ENCODE data around the gene SPEM3.

SPEM3 gene

GRCh38 chr17:7428557-7428956 is at the start of gene SPEM3:
TSS of gene SPEM3 (plus strand) at chr17:7428857. CDS start at chr17:7428903, 46 bp downstream.
- TF ChIP-seq CTCF (IDR thresholded peaks at IDR 0.05; ENCODE audit: extremely low read depth, insufficient read depth, missing control alignments), result no peak
- no peak for DNase-seq (ENCODE audit: low spot score)
- in situ Hi-C loops (cut with MboI; ENCODE audit: low pct_unique_long_range_greater_than_20kb, low sequenced_read_pairs, unreplicated experiment), result no loop called here

- no peak for DNase-seq (ENCODE audit: low spot score)
- no peak for TF ChIP-seq CTCF (IDR thresholded peaks at IDR 0.05; ENCODE audit: extremely low read depth, insufficient read depth, missing control alignments)
- in situ Hi-C loops (cut with MboI; ENCODE audit: low pct_unique_long_range_greater_than_20kb, low sequenced_read_pairs, unreplicated experiment), result no loop called here
These were observed 49.5 kb upstream of the SPEM3 start for GRCh38 chr17:7379134-7379533.

GRCh38 chr17:7380321-7380720 is 48.3 kb upstream of the SPEM3 start:
- in situ Hi-C loops (cut with MboI; ENCODE audit: low pct_unique_long_range_greater_than_20kb, low sequenced_read_pairs, unreplicated experiment), result no loop called here
- no peak for TF ChIP-seq CTCF (IDR thresholded peaks at IDR 0.05; ENCODE audit: extremely low read depth, insufficient read depth, missing control alignments)
- DNase-seq (ENCODE audit: low spot score), result no peak

- no peak for DNase-seq (ENCODE audit: low spot score)
- no peak for TF ChIP-seq CTCF (IDR thresholded peaks at IDR 0.05; ENCODE audit: extremely low read depth, insufficient read depth, missing control alignments)
- in situ Hi-C loops (cut with MboI; ENCODE audit: low pct_unique_long_range_greater_than_20kb, low sequenced_read_pairs, unreplicated experiment), result no loop called here
These were observed 47.6 kb upstream of the SPEM3 start, which contains the start of gene TNK1 for GRCh38 chr17:7380855-7381683. TSS of gene TNK1 (plus strand) at chr17:7381089. CDS start at chr17:7382927, 1,838 bp downstream.

GRCh38 chr17:7382901-7383300 is 45.8 kb upstream of the SPEM3 start:
- TF ChIP-seq CTCF (IDR thresholded peaks at IDR 0.05; ENCODE audit: extremely low read depth, insufficient read depth, missing control alignments), result no peak
- in situ Hi-C loops (cut with MboI; ENCODE audit: low pct_unique_long_range_greater_than_20kb, low sequenced_read_pairs, unreplicated experiment), result no loop called here
- no peak for DNase-seq (ENCODE audit: low spot score)

- no peak for TF ChIP-seq CTCF (IDR thresholded peaks at IDR 0.05; ENCODE audit: extremely low read depth, insufficient read depth, missing control alignments)
- DNase-seq (ENCODE audit: low spot score), result no peak
- in situ Hi-C loops (cut with MboI; ENCODE audit: low pct_unique_long_range_greater_than_20kb, low sequenced_read_pairs, unreplicated experiment), result no loop called here
These were observed 45.3 kb upstream of the SPEM3 start for GRCh38 chr17:7383371-7383741.
